HepG2 (cell line): ENCODE data around the gene TPRG1. TPM values are rescaled to one million over a fixed set of nuclear protein-coding genes. Genes with fewer than 3 reads are reported as not detected.

Experiments used
- ATAC-seq: fragments of 200-7000 bp; cut with Tn5 transposase; 3 replicates; pipeline ENCODE4 v1.9.1; 2020; ENCODE audit warnings: mild to moderate bottlenecking, moderate library complexity
- BruUV-seq: library from RNA; stranded (reverse); fragments of 400-500 nt; replicated peaks from 2 replicates; lab custom pipeline; 2021; lab: Mats Ljungman, UMichigan
- CTCF ChIA-PET: fragments of 300-600 bp; formaldehyde crosslinking; extraction: SDS; loops from one replicate; lab custom pipeline; 2021; ENCODE audit warnings: low total read pairs, inconsistent platforms, low intra/inter-chr PET ratio; lab: Yijun Ruan, JAX
- POLR2A ChIA-PET: fragments of 350-600 bp; sonication (Branson Sonifier 250); formaldehyde crosslinking; loops from one replicate; lab custom pipeline; 2020; ENCODE audit warnings: antibody characterized with exemption, inconsistent platforms; lab: Yijun Ruan, JAX
- DNase-seq: peaks from one replicate; pipeline ENCODE4 v3.0.0-alpha.2; 2015; ENCODE audit warnings: low spot score
- FAIRE-seq: peaks from 3 replicates; lab custom pipeline; 2011; peaks lifted over from hg19 to GRCh38; lab: Jason Lieb, UNC
- H2AFZ ChIP-seq: one replicate; pipeline ENCODE4 v1.6.1; 2011; ENCODE audit warnings: low read length, inconsistent platforms
- H3K27ac ChIP-seq: fragments of 300-600 bp; 3 replicates; pipeline ENCODE4 v1.8.0; 2011; ENCODE audit warnings: mixed run types, mild to moderate bottlenecking, mixed read lengths, low read length, inconsistent platforms; ENCODE audit not compliant: insufficient read depth; ENCODE audit errors: extremely low read length
- H3K27me3 ChIP-seq, 2 experiments: fragments of 200-600 bp in 1 of 2; 2 replicates in 1 of 2; 3 replicates in 1 of 2; pipeline versions ENCODE4 v1.6.0 to v1.8.0; 2011; ENCODE audit warnings: low read length in 2 of 2, mild to moderate bottlenecking in 2 of 2, moderate library complexity in 2 of 2, inconsistent platforms in 1 of 2; ENCODE audit not compliant: insufficient read depth in 2 of 2, control insufficient read depth in 1 of 2
- H3K36me3 ChIP-seq, 2 experiments: fragments of 200-600 bp in 1 of 2; replicated peaks in 1 of 2; 2 replicates in 1 of 2; 3 replicates in 1 of 2; pipeline versions ENCODE4 v1.5.1 to v1.8.0; 2011; ENCODE audit warnings: low read length in 2 of 2, inconsistent platforms in 1 of 2; ENCODE audit not compliant: insufficient read depth in 2 of 2, control insufficient read depth in 1 of 2
- H3K4me1 ChIP-seq: 2 replicates; pipeline ENCODE4 v1.5.1; 2012; ENCODE audit warnings: low read length, inconsistent platforms; ENCODE audit not compliant: insufficient read depth
- H3K4me2 ChIP-seq: 2 replicates; pipeline ENCODE4 v1.6.0; 2011; ENCODE audit warnings: low read depth, low read length, inconsistent platforms
- H3K4me3 ChIP-seq, 3 experiments: fragments of 200-600 bp in 1 of 3; sonication (generic), shearing (Covaris generic) in 1 of 3; replicated peaks in 1 of 3; 2 replicates each; pipeline ENCODE4 v1.5.1; 2011 to 2016; ENCODE audit warnings: low read length in 3 of 3, inconsistent platforms in 2 of 3, low read depth in 2 of 3, mild to moderate bottlenecking in 2 of 3, control low read depth in 1 of 3, mixed read lengths in 1 of 3; ENCODE audit not compliant: insufficient read depth in 1 of 3
- H3K79me2 ChIP-seq: one replicate; pipeline ENCODE4 v1.6.1; 2011; ENCODE audit warnings: low read length, inconsistent platforms; ENCODE audit not compliant: insufficient read depth
- H3K9ac ChIP-seq: 2 replicates; pipeline ENCODE4 v1.6.0; 2011; ENCODE audit warnings: mild to moderate bottlenecking, low read depth, low read length, inconsistent platforms; ENCODE audit not compliant: insufficient read depth
- H3K9me3 ChIP-seq: 2 replicates; pipeline ENCODE4 v1.5.1; 2012; ENCODE audit warnings: mild to moderate bottlenecking, low read length
- H4K20me1 ChIP-seq: 2 replicates; pipeline ENCODE4 v1.6.0; 2011; ENCODE audit warnings: inconsistent platforms, mild to moderate bottlenecking, low read length, moderate library complexity; ENCODE audit not compliant: insufficient read depth
- ADNP ChIP-seq: sonication (generic); formaldehyde crosslinking; IDR thresholded peaks from 2 replicates; pipeline ENCODE4 v1.4.0; 2020; ENCODE audit warnings: missing genetic modification reagents
- ATF7 ChIP-seq, 2 experiments: fragments of 450-650 bp in 1 of 2; sonication (generic) in 1 of 2; formaldehyde crosslinking in 1 of 2; IDR thresholded peaks; 2 replicates each; pipeline versions ENCODE4 v1.4.0 to v1.6.1; 2016 to 2020; ENCODE audit warnings: antibody characterized with exemption in 1 of 2, mild to moderate bottlenecking in 1 of 2, missing genetic modification reagents in 1 of 2
- ETV5 ChIP-seq: IDR thresholded peaks from 2 replicates; pipeline ENCODE4 v1.6.1; 2018; ENCODE audit warnings: missing biosample characterization, missing genetic modification reagents, inconsistent platforms, borderline replicate concordance
- IRF2 ChIP-seq: IDR thresholded peaks from 2 replicates; pipeline ENCODE4 v1.6.1; 2018; ENCODE audit warnings: missing genetic modification reagents, missing compliant biosample characterization
- MXD1 ChIP-seq: sonication (generic); formaldehyde crosslinking; IDR thresholded peaks from 2 replicates; pipeline ENCODE4 v1.4.0; 2020; ENCODE audit warnings: mild to moderate bottlenecking, missing genetic modification reagents
- RAD21 ChIP-seq: fragments of 450-650 bp; formaldehyde crosslinking; IDR thresholded peaks from 2 replicates; pipeline ENCODE4 v1.5.0; 2020; ENCODE audit warnings: mild to moderate bottlenecking
- ZBED4 ChIP-seq: sonication (generic); formaldehyde crosslinking; IDR thresholded peaks from 2 replicates; pipeline ENCODE4 v1.4.0; 2020; ENCODE audit warnings: missing genetic modification reagents, borderline replicate concordance
- ZNF703 ChIP-seq: sonication (generic); formaldehyde crosslinking; IDR thresholded peaks from 2 replicates; pipeline ENCODE4 v1.5.1; 2020; ENCODE audit warnings: missing genetic modification reagents, mild to moderate bottlenecking, moderate library complexity, borderline replicate concordance
- ZNF879 ChIP-seq: sonication (generic); formaldehyde crosslinking; IDR thresholded peaks from 2 replicates; pipeline ENCODE4 v1.8.1; 2023; ENCODE audit warnings: missing genetic modification reagents
- WGBS: methylation state at CpG from one replicate; pipeline ENCODE4 v1.1.6; 2017; ENCODE audit warnings: low lambda C conversion rate; 5-methylcytosine and 5-hydroxymethylcytosine counted together
- in situ Hi-C: cut with HindIII; loops from 2 replicates; pipeline ENCODE4 v1.10.0; 2017; ENCODE audit warnings: low pct_unique_long_range_greater_than_20kb; ENCODE audit not compliant: extremely low pct_ligation_motif_present
- intact Hi-C: fragments of 100-400 bp; cut with micrococcal nuclease; formaldehyde crosslinking; loops from one replicate; pipeline ENCODE4 v1.10.0; 2022; ENCODE audit not compliant: unreplicated experiment
- polyA plus RNA-seq, 8 experiments: library from polyadenylated mRNA; depleted of rRNA in 3 of 8; stranded (reverse) in 7 of 8; unstranded in 1 of 8; fragments of >200 nt; fragmentation: Illumina TruSeq in 4 of 8; extraction: Trizol in 4 of 8; gene quantifications; 2 replicates each; pipeline versions ENCODE4 v1.2.1 to v1.2.3, GENCODE V29; 2011 to 2016; ENCODE audit warnings: low read depth in 4 of 8, missing spikeins in 1 of 8, mixed read lengths in 1 of 8; ENCODE audit not compliant: insufficient read depth in 1 of 8
- total RNA-seq, 5 experiments: library from RNA; depleted of rRNA; stranded (reverse); fragments of >200 nt; fragmentation: Illumina TruSeq; extraction: Trizol; gene quantifications; 2 replicates each; pipeline ENCODE4 v1.2.3, GENCODE V29; 2016; ENCODE audit warnings: low read depth in 1 of 5

Gene TPRG1
- total and polyA plus RNA-seq, 2 of the 13 experiments (the other 11 are each of a cell fraction or from before 2014, with no cell fraction given): 0.17 TPM; not detected in 1

- no peak for ATAC-seq
- intact Hi-C loops: no loop called here
- H3K9ac ChIP-seq: no peak overlapping the region
- H4K20me1 ChIP-seq: no peaks in the 10 kb centered on the region
- no peak overlapping the region for H2AFZ ChIP-seq
- no peaks in the 10 kb centered on the region for H3K27me3 ChIP-seq
- no peaks in the 10 kb centered on the region for H3K9me3 ChIP-seq
- BruUV-seq: no TSS peak
- H3K27ac ChIP-seq: no peak overlapping the region
- no peak for FAIRE-seq
- no peak overlapping the region for H3K4me3 ChIP-seq
- in situ Hi-C loops: loop anchor here (5.0 kb wide), 1 partner anchor 674 kb away; no protein-coding TSS in a partner anchor
- H3K4me2 ChIP-seq: no peak overlapping the region
- no peaks in the 10 kb centered on the region for H3K36me3 ChIP-seq
- 4% methylated on average over 1 of the region's 1 CpG for WGBS
- ChIA-PET POLR2A (no interaction called here), CTCF (no interaction called here)
- DNase-seq: no peak
- H3K79me2 ChIP-seq: no peaks in the 10 kb centered on the region
- no peaks in the 10 kb centered on the region for H3K4me1 ChIP-seq
- TF ChIP-seq IRF2 (CRISPR knock-in tag) (no peak), MXD1 (CRISPR knock-in tag) (no peak), RAD21 (CRISPR knock-in tag) (no peak), ADNP (no peak), ZNF879 (no peak), ZNF703 (no peak), ZBED4 (no peak), ATF7 (IDR thresholded peaks at IDR 0.05) (no peak), ATF7 (CRISPR knock-in tag; IDR thresholded peaks at IDR 0.05) (no peak), ETV5 (CRISPR knock-in tag) (no peak)
Measured at GRCh38 chr3:189273736-189274135, 102.0 kb downstream of the TPRG1 start.
